ENCODE measurements around the gene TRUB2.

Gene TRUB2

DNA sequence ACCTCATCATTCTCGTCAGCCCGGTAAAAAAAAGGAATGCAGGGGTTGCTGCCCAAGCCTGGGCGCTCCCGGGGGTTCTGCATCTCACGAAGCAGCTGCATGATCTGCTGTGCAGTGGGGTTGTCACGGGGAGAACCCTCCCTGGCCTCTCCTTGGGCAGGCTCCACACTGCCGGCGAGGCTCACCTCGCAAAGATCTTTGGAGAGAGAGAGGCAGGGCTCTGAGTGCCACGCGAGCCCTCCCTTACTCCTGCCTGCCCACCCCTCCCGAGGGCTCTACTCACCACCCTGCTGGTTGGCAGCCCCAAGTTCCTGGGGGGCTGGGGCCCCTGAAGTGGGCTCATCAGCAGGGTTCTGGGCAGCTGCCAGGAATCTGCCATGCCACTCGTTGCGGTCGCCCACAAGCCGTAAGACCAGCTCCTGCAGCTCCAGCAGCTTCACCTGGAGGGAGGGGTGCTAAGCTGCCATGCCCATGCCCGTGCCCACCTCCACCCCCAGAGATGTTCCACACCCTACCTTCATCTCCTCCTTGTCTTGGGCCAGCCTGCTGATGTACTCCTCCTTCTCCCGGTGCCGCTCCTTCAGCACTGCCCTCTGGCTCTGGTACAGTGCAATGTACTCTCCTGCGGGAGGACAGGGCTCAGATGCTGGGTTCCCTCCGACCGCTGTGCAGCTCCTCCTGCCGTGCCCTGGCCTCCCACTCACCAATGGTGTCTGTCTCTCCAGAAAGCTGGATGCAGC is 65.0 kb downstream of the TRUB2 start:
- no peak overlapping the region for H3K4me3 ChIP-seq (ENCODE audit: low read length)
- no peak for DNase-seq (ENCODE audit: low read depth)
- no peak for TF ChIP-seq CTCF (conservative IDR thresholded peaks at IDR 0.05; ENCODE audit: low read depth, low read length)

Data from retinal pigment epithelial cell (primary cell).